Measurements from ENCODE around the gene POLR3F.
A peak's percentile ranks its signal among the peaks of the same experiment; 100 is the strongest.
"Not testable (repeated sequence)": the region's sequence is repeated elsewhere in the genome, so short reads cannot be mapped to it uniquely, and the experiment has no call there.

The POLR3F gene

GRCh38 chr20:18481596-18481995, 14.4 kb downstream of the POLR3F start:
- DNase-seq, result no peak
- CTCF ChIA-PET, result no interaction called here
- H3K27me3 Mint-ChIP-seq, result no peaks in the 10 kb centered on the region
- no peaks in the 10 kb centered on the region for H3K9me3 Mint-ChIP-seq
- no peak overlapping the region for H3K4me3 Mint-ChIP-seq
- H3K36me3 Mint-ChIP-seq, result peaks cover 45% of the 10 kb centered on the region
- no peaks in the 10 kb centered on the region for H3K4me1 Mint-ChIP-seq
- peak overlapping the region; percentile 55 for H3K27ac Mint-ChIP-seq

- Mint-ChIP-seq H3K4me1 (no peaks in the 10 kb centered on the region), H3K9me3 (no peaks in the 10 kb centered on the region), H3K27ac (no peak overlapping the region), H3K36me3 (peaks cover 47% of the 10 kb centered on the region), H3K27me3 (no peaks in the 10 kb centered on the region), H3K4me3 (no peak overlapping the region)
- no peak for DNase-seq
- CTCF ChIA-PET, result no interaction called here
Observed at GRCh38 chr20:18488301-18488700, 21.1 kb downstream of the POLR3F start.

- CTCF ChIA-PET, result interaction anchor here (1.6 to 3.1 kb wide), 2 partner anchors 11 to 13 kb away, joined by 6 to 17 read pairs; partner anchors contain the start of gene SEC23B
- H3K4me1 Mint-ChIP-seq, result peaks cover 24% of the 10 kb centered on the region
- no peaks in the 10 kb centered on the region for H3K9me3 Mint-ChIP-seq
- peaks cover 14% of the 10 kb centered on the region for H3K36me3 Mint-ChIP-seq
- DNase-seq, result no peak
- no peak overlapping the region for H3K27ac Mint-ChIP-seq
- no peaks in the 10 kb centered on the region for H3K27me3 Mint-ChIP-seq
- H3K4me3 Mint-ChIP-seq, result peak overlapping the region; percentile 96
Observed at GRCh38 chr20:18496042-18496441, 28.9 kb downstream of the POLR3F start.

- H3K27ac Mint-ChIP-seq, result peak within 1 kb of the TSS; percentile 84
- peak; percentile 86 for DNase-seq
- peak within 1 kb of the TSS; percentile 96 for H3K4me3 Mint-ChIP-seq
- H3K9me3 Mint-ChIP-seq, result no peaks in the 10 kb centered on the region
- CTCF ChIA-PET, result interaction anchor here (1.6 to 3.1 kb wide), 3 partner anchors 10 to 30 kb away, joined by 3 to 17 read pairs (median 6); partner anchors contain the start of genes DZANK1, POLR3F and SEC23B
- peaks cover 3% of the 10 kb centered on the region for H3K27me3 Mint-ChIP-seq
- peaks cover 24% of the 10 kb centered on the region for H3K4me1 Mint-ChIP-seq
- peaks cover 10% of the 10 kb centered on the region for H3K36me3 Mint-ChIP-seq
Observed at GRCh38 chr20:18496740-18497592, 29.8 kb downstream of the POLR3F start, which contains the start of gene RBBP9. TSS of gene RBBP9 (minus strand) at chr20:18497225. CDS start at chr20:18497167, 58 bp downstream.

- Mint-ChIP-seq H3K36me3 (peaks cover 10% of the 10 kb centered on the region), H3K27ac (peak overlapping the region; percentile 84), H3K9me3 (no peaks in the 10 kb centered on the region), H3K4me3 (peak overlapping the region; percentile 96), H3K27me3 (peaks cover 4% of the 10 kb centered on the region), H3K4me1 (peaks cover 24% of the 10 kb centered on the region)
- DNase-seq, result no peak
- CTCF ChIA-PET, result interaction anchor here (1.7 to 3.1 kb wide), 2 partner anchors 9 to 30 kb away, joined by 3 to 17 read pairs; partner anchors contain the start of genes DZANK1, POLR3F and SEC23B
Observed at GRCh38 chr20:18497603-18498002, 30.4 kb downstream of the POLR3F start.

- DNase-seq, H3K9me3 Mint-ChIP-seq, H3K27ac Mint-ChIP-seq, H3K4me3 Mint-ChIP-seq, H3K36me3 Mint-ChIP-seq, CTCF ChIA-PET: not testable (repeated sequence)
- Mint-ChIP-seq H3K27me3 (peaks cover 15% of the 10 kb centered on the region), H3K4me1 (peaks cover 22% of the 10 kb centered on the region)
Observed at GRCh38 chr20:18501672-18502071, 34.5 kb downstream of the POLR3F start.

DNA sequence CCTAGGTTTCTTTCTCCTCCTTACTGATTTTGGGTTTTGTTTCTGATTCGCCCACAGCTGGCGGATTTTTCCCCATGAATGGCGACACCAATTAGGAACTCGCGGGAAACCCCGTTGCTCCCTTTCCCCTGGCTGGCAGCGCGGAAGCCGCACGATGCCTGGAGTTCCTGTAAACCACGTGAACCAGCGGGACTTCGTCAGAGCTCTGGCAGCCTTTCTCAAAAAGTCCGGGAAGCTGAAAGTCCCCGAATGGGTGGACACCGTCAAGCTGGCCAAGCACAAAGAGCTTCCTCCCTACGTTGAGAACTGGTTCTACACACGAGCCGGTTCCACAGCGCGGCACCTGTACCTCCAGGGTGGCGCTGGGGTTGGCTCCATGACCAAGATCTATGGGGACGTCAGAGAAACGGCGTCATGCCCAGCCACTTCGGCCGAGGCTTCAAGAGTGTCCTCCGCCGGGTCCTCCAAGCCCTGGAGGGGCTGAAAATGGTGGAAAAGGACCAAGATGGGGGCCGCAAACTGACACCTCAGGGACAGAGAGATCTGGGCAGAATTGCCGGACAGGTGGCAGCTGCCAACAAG, 37.4 kb downstream of the POLR3F start:
- peaks cover 15% of the 10 kb centered on the region for H3K27me3 Mint-ChIP-seq
- peaks cover 37% of the 10 kb centered on the region for H3K4me1 Mint-ChIP-seq
- H3K36me3 Mint-ChIP-seq, result peaks cover 10% of the 10 kb centered on the region
- H3K9me3 Mint-ChIP-seq, result no peaks in the 10 kb centered on the region
- H3K27ac Mint-ChIP-seq, result no peak overlapping the region
- H3K4me3 Mint-ChIP-seq, result no peak overlapping the region
- no peak for DNase-seq
- CTCF ChIA-PET, result no interaction called here

DNA sequence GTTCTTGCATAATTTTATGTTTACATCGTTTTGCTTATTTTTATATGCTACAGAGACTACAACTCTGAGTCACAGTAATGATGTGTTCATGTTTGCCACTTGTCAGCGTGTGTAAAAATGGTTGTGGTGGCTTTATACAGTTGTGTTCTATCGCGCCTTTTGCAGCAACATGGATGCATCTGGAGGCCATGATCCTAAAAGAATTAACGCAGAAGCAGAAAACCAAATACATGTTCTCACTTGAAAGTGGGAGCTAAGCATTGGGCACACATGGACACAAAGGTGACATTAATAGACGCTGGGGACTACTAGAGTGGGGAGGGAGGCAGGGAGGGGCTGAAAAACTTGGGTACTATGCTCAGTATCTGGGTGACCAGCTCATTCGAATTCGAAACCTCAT, 39.6 kb downstream of the POLR3F start:
- peaks cover 15% of the 10 kb centered on the region for H3K27me3 Mint-ChIP-seq
- H3K27ac Mint-ChIP-seq, result peak overlapping the region; percentile 100
- CTCF ChIA-PET, result interaction anchor here (3.5 kb wide), 1 partner anchor 10 kb away, joined by 17 read pairs; the partner anchor contains the start of gene RBBP9
- peaks cover 55% of the 10 kb centered on the region for H3K4me1 Mint-ChIP-seq
- no peaks in the 10 kb centered on the region for H3K9me3 Mint-ChIP-seq
- H3K4me3 Mint-ChIP-seq, result peak overlapping the region; percentile 99
- H3K36me3 Mint-ChIP-seq, result peaks cover 31% of the 10 kb centered on the region
- peak; percentile 36 for DNase-seq

DNA sequence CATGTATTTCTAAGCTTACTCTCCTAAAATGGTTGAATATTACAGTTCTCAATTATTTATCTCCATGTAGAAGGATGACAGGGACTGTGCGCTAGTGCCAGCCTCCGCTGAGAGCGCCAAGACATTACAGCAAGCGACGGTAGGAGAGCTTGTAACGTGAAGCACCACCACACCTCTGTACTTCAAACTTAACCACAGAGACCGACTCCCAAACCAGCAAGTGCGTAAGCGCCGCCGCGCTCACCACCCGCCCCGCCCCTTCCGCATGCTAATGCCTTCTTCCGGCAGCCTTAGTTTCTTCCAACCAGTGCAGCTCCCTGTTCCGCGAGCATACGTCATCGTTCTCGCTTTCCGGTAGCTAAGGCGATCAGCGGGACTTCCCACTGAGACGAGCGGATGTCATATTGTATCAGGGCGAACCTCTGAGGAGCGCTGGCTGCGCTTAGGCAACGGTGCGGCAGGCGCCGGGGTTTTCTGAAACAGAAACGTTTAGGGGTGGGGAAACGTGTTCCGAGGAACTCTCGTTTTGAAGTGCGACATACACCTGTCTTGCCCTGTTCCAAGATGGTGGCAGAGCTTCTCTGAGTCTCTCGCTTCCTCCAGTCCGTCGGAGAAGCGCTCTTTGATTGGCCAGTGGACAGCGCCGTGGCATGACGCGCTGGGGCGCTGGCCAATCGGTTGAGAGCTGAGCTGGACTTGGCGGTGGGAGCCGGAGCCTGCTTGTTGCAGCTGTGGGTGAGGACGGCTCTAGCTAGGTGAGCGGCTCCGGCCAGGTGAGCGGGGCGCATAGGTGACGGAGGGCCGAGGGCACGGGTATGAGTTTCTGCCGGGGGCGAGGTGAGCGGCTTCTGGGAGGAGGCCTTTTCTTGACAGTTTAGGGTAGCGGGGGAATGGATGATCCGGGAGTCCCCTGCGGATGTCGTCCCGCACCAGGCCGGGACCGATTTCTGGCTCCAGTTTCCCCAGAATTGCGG, 40.3 kb downstream of the POLR3F start, which contains the start of gene SEC23B:
SEC23B (plus strand) TSS at position 723 of the 974 bp plus-strand sequence. CDS start 2,896 bp downstream, outside the sequence.
- Mint-ChIP-seq H3K9me3 (no peaks in the 10 kb centered on the region), H3K27ac (peak within 1 kb of the TSS; percentile 100), H3K36me3 (peaks cover 34% of the 10 kb centered on the region), H3K4me3 (peak within 1 kb of the TSS; percentile 99), H3K27me3 (peaks cover 11% of the 10 kb centered on the region), H3K4me1 (peaks cover 59% of the 10 kb centered on the region)
- CTCF ChIA-PET, result interaction anchor here (3.5 kb wide), 1 partner anchor 11 kb away, joined by 17 read pairs; the partner anchor contains the start of gene RBBP9
- DNase-seq, result peak; percentile 98

DNA sequence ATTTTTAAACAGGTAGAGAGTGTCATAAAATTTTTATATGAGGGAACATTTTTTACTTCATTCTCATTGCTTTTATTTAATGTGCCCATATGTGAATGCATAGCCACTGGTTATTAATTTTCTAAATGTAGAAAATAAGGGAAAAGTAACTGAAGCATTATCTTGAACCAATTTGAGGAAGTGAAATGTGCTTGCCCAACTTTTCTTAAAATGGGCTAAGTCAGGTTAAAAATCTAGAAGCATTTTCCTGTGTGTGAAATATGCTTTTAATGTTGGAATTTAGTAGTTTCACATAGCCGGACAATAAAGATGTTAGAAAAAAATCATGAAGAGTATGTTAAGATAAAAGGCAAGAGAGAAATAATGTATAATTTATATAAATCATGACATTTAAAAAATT, 44.4 kb downstream of the POLR3F start:
- H3K27me3 Mint-ChIP-seq, result no peaks in the 10 kb centered on the region
- peaks cover 46% of the 10 kb centered on the region for H3K36me3 Mint-ChIP-seq
- H3K4me3 Mint-ChIP-seq, result no peak overlapping the region

GRCh38 chr20:18513208-18513607, 46.0 kb downstream of the POLR3F start:
- no peak overlapping the region for H3K27ac Mint-ChIP-seq
- H3K27me3 Mint-ChIP-seq, result no peaks in the 10 kb centered on the region
- H3K4me1 Mint-ChIP-seq, result peaks cover 48% of the 10 kb centered on the region
- CTCF ChIA-PET, result interaction anchor here (0.7 kb wide), 1 partner anchor 35 kb away, joined by 3 read pairs; no protein-coding TSS in a partner anchor
- no peak for DNase-seq
- H3K9me3 Mint-ChIP-seq, result no peaks in the 10 kb centered on the region
- H3K4me3 Mint-ChIP-seq, result no peak overlapping the region
- peaks cover 43% of the 10 kb centered on the region for H3K36me3 Mint-ChIP-seq

More for the DNA sequence above, 44.4 kb downstream of the POLR3F start:
- H3K4me1 Mint-ChIP-seq, result peaks cover 60% of the 10 kb centered on the region
- DNase-seq, result no peak
- H3K9me3 Mint-ChIP-seq, result no peaks in the 10 kb centered on the region
- CTCF ChIA-PET, result no interaction called here
- no peak overlapping the region for H3K27ac Mint-ChIP-seq

DNA sequence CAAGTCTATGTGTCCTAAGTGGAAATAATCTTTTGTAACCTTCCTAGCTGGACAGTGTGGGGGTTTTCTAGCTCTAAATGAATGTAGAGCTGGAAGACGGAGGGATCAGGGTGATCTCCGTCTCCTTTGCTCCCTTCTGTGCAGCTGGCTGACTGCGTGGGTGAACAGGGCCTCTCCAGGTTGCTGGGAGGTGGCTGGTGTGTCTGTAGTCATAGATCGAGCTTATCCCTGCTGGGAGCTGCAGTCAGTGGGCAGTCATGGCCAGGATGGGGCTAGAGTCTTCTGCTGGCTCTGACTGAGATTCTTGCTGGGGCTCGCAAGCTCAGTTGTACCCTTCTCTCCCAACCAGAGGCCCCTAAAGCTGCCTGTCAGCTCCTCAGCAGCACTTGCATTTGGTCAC, 46.9 kb downstream of the POLR3F start:
- no peak overlapping the region for H3K27ac Mint-ChIP-seq
- DNase-seq, result no peak
- no peaks in the 10 kb centered on the region for H3K9me3 Mint-ChIP-seq
- peaks cover 38% of the 10 kb centered on the region for H3K36me3 Mint-ChIP-seq
- H3K4me3 Mint-ChIP-seq, result no peak overlapping the region
- peaks cover 40% of the 10 kb centered on the region for H3K4me1 Mint-ChIP-seq
- no peaks in the 10 kb centered on the region for H3K27me3 Mint-ChIP-seq
- CTCF ChIA-PET, result interaction anchor here (1.1 kb wide), 1 partner anchor 56 kb away, joined by 3 read pairs; no protein-coding TSS in a partner anchor

DNA sequence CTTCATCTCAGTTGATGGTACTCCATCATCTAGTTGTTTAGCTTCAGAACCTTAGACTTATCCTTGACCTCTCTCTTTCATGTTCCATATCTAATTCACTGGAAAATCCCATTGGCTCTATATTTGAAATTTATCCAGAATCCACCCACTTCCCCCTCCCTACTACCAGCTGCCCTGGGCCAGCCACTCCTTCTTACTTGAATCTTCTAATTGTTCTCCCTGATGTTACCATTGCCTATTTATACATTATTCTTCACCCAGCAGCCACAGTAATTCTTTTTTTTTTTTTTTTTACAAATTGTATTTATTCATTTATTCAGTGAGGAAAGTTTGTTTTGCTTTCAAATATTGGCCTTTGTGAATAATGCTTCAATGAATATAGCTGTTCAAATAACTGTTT, 48.8 kb downstream of the POLR3F start:
- H3K4me3 Mint-ChIP-seq, result no peak overlapping the region
- H3K4me1 Mint-ChIP-seq, result peaks cover 21% of the 10 kb centered on the region
- H3K27ac Mint-ChIP-seq, result no peak overlapping the region
- no peak for DNase-seq
- peaks cover 23% of the 10 kb centered on the region for H3K36me3 Mint-ChIP-seq
- CTCF ChIA-PET, result no interaction called here
- H3K9me3 Mint-ChIP-seq, result no peaks in the 10 kb centered on the region
- no peaks in the 10 kb centered on the region for H3K27me3 Mint-ChIP-seq

Measured in activated naive CD4-positive, alpha-beta T cell treated with anti-CD3 and anti-CD28 coated beads, Interleukin-2, amount 10 ng/mL, durations not matched to agents 7 days and 5 days (primary cell).